WTC11 (cell line): Measurements from ENCODE around the gene SF3B4. TPM values are rescaled to one million over a fixed set of nuclear protein-coding genes. Genes with fewer than 3 reads are reported as not detected.

Source experiments
- CBFB ChIP-seq: sonication (generic); formaldehyde crosslinking; IDR thresholded peaks from 2 replicates; pipeline ENCODE4 v1.8.1; 2022; ENCODE audit warnings: mild to moderate bottlenecking, low read depth, missing genetic modification reagents
- E2F5 ChIP-seq: sonication (generic); formaldehyde crosslinking; IDR thresholded peaks from 2 replicates; pipeline ENCODE4 v1.8.1; 2022; ENCODE audit warnings: mild to moderate bottlenecking, moderate library complexity, missing genetic modification reagents
- EMX1 ChIP-seq: fragments of 250-450 bp; sonication (Bioruptor Pico); IDR thresholded peaks from 2 replicates; pipeline ENCODE4 v1.8.0; 2021; ENCODE audit warnings: mild to moderate bottlenecking
- ERG ChIP-seq: fragments of 250-450 bp; sonication (Bioruptor Pico); IDR thresholded peaks from 2 replicates; pipeline ENCODE4 v1.8.0; 2021; ENCODE audit warnings: mild to moderate bottlenecking
- FOXK1 ChIP-seq: sonication (generic); formaldehyde crosslinking; IDR thresholded peaks from 2 replicates; pipeline ENCODE4 v1.8.0; 2022; ENCODE audit warnings: mild to moderate bottlenecking, moderate library complexity, missing genetic modification reagents
- HMGA2 ChIP-seq: fragments of 250-450 bp; sonication (Bioruptor Pico); IDR thresholded peaks from 2 replicates; pipeline ENCODE4 v1.4.0; 2021; ENCODE audit warnings: mild to moderate bottlenecking, moderate library complexity
- IRF2 ChIP-seq: sonication (generic); formaldehyde crosslinking; IDR thresholded peaks from 2 replicates; pipeline ENCODE4 v1.8.0; 2022; ENCODE audit warnings: low read depth, missing genetic modification reagents, borderline replicate concordance
- KAT7 ChIP-seq: sonication (generic); formaldehyde crosslinking; IDR thresholded peaks from 2 replicates; pipeline ENCODE4 v1.8.1; 2023; ENCODE audit warnings: missing genetic modification reagents, mild to moderate bottlenecking, borderline replicate concordance
- MXD4 ChIP-seq: fragments of 250-450 bp; sonication (Bioruptor Pico); IDR thresholded peaks from 2 replicates; pipeline ENCODE4 v1.8.0; 2021; ENCODE audit warnings: mild to moderate bottlenecking, moderate library complexity, borderline replicate concordance
- MYBL2 ChIP-seq: sonication (generic); formaldehyde crosslinking; IDR thresholded peaks from 2 replicates; pipeline ENCODE4 v1.8.1; 2023; ENCODE audit warnings: mild to moderate bottlenecking, moderate library complexity, missing genetic modification reagents
- NFATC4 ChIP-seq: fragments of 250-450 bp; sonication (Bioruptor Pico); IDR thresholded peaks from 2 replicates; pipeline ENCODE4 v1.9.0; 2021; ENCODE audit warnings: mild to moderate bottlenecking
- NFE2L1 ChIP-seq: sonication (generic); formaldehyde crosslinking; IDR thresholded peaks from 2 replicates; pipeline ENCODE4 v1.8.1; 2023; ENCODE audit warnings: missing genetic modification reagents
- PRDM15 ChIP-seq: sonication (generic); formaldehyde crosslinking; IDR thresholded peaks from 2 replicates; pipeline ENCODE4 v1.8.0; 2022; ENCODE audit warnings: missing genetic modification reagents
- RORB ChIP-seq: fragments of 250-450 bp; sonication (Bioruptor Pico); IDR thresholded peaks from 2 replicates; pipeline ENCODE4 v1.9.0; 2021; ENCODE audit warnings: mild to moderate bottlenecking
- STAT6 ChIP-seq: sonication (generic); formaldehyde crosslinking; conservative IDR thresholded peaks from 2 replicates; pipeline ENCODE4 v1.8.1; 2023; ENCODE audit warnings: mild to moderate bottlenecking, low read depth, missing genetic modification reagents, moderate library complexity
- TCF7 ChIP-seq: sonication (generic); formaldehyde crosslinking; IDR thresholded peaks from 2 replicates; pipeline ENCODE4 v1.8.0; 2022; ENCODE audit warnings: mild to moderate bottlenecking, low read depth, missing genetic modification reagents, moderate library complexity
- ZNF121 ChIP-seq: sonication (generic); formaldehyde crosslinking; IDR thresholded peaks from 2 replicates; pipeline ENCODE4 v1.8.0; 2023; ENCODE audit warnings: missing genetic modification reagents
- ZNF281 ChIP-seq: sonication (generic); formaldehyde crosslinking; IDR thresholded peaks from 2 replicates; pipeline ENCODE4 v1.8.0; 2023; ENCODE audit warnings: mild to moderate bottlenecking, missing genetic modification reagents
- ZNF416 ChIP-seq: fragments of 250-450 bp; sonication (Bioruptor Pico); IDR thresholded peaks from 2 replicates; pipeline ENCODE4 v1.9.0; 2021; ENCODE audit warnings: mild to moderate bottlenecking, inconsistent platforms
- ZNF512 ChIP-seq: sonication (generic); formaldehyde crosslinking; IDR thresholded peaks from 2 replicates; pipeline ENCODE4 v1.8.1; 2022; ENCODE audit warnings: missing genetic modification reagents, borderline replicate concordance
- ZNF532 ChIP-seq: fragments of 250-450 bp; sonication (Bioruptor Pico); IDR thresholded peaks from 2 replicates; pipeline ENCODE4 v1.9.0; 2021; ENCODE audit warnings: mild to moderate bottlenecking, borderline replicate concordance
- total RNA-seq: library from RNA; stranded (reverse); gene quantifications from 3 replicates; pipeline ENCODE4 v1.2.3, GENCODE V29; 2021

Gene SF3B4
- total RNA-seq, 1 experiment from 2014 or later: 90.1 TPM

GRCh38 chr1:149885339-149886120 lies 42.1 kb downstream of the SF3B4 start (continued):
- peak; percentile 94 for TF ChIP-seq ZNF532
- TF ChIP-seq HMGA2 (CRISPR knock-in tag): no peak
- TF ChIP-seq PRDM15 (CRISPR knock-in tag): no peak
- TF ChIP-seq EMX1: peak; percentile 98
- TF ChIP-seq KAT7 (CRISPR knock-in tag): no peak
- peak; percentile 96 for TF ChIP-seq NFATC4 (CRISPR knock-in tag)
- no peak for TF ChIP-seq RORB (CRISPR knock-in tag)
- TF ChIP-seq CBFB (CRISPR knock-in tag): no peak
- no peak for TF ChIP-seq ZNF121 (CRISPR knock-in tag)
- TF ChIP-seq TCF7 (CRISPR knock-in tag): no peak
- TF ChIP-seq ERG (CRISPR knock-in tag): peak; percentile 97
- TF ChIP-seq MXD4: no peak
- no peak for TF ChIP-seq STAT6 (CRISPR knock-in tag)
- TF ChIP-seq ZNF416 (CRISPR knock-in tag): peak; percentile 90
- no peak for TF ChIP-seq MYBL2 (CRISPR knock-in tag)
- no peak for TF ChIP-seq E2F5 (CRISPR knock-in tag)
- no peak for TF ChIP-seq ZNF281 (CRISPR knock-in tag)
- no peak for TF ChIP-seq IRF2 (CRISPR knock-in tag)
- no peak for TF ChIP-seq NFE2L1 (CRISPR knock-in tag)
- TF ChIP-seq FOXK1 (CRISPR knock-in tag): no peak
- no peak for TF ChIP-seq ZNF512 (CRISPR knock-in tag)
